SK-N-SH (cell line): Measurements from ENCODE around the gene RPL7A. TPM values are rescaled to one million over a fixed set of nuclear protein-coding genes. Genes with fewer than 3 reads are reported as not detected.

ENCODE experiments used
- CTCF ChIA-PET: fragments of 300-600, 350-600 bp; formaldehyde crosslinking; extraction: SDS; loops from one replicate; lab custom pipeline; 2021; lab: Yijun Ruan, JAX
- POLR2A ChIA-PET: fragments of 350-600 bp; sonication (Branson Sonifier 250); formaldehyde crosslinking; extraction: SDS; loops from one replicate; lab custom pipeline; 2020; ENCODE audit warnings: antibody characterized with exemption, inconsistent platforms; lab: Yijun Ruan, JAX
- DNase-seq: peaks from one replicate; pipeline ENCODE4 v3.0.0; 2012
- H2AFZ ChIP-seq: fragments of 200-600 bp; sonication (generic); 2 replicates; pipeline ENCODE4 v1.8.1; 2016; ENCODE audit warnings: antibody characterized with exemption, mild to moderate bottlenecking, low read depth
- H3F3A ChIP-seq: fragments of 200-600 bp; sonication (generic); replicated peaks from 2 replicates; pipeline ENCODE3; 2016; ENCODE audit warnings: antibody characterized with exemption, mild to moderate bottlenecking; ENCODE audit not compliant: insufficient read depth
- H3K27ac ChIP-seq, 2 experiments: fragments of 200-500 bp in 1 of 2; fragments of 200-600 bp in 1 of 2; sonication (Bioruptor generic) in 1 of 2; sonication (generic), shearing (Covaris generic) in 1 of 2; 2 replicates each; pipeline versions ENCODE4 v1.5.1 to v1.6.1; 2014 to 2016; ENCODE audit warnings: low read depth in 2 of 2, inconsistent platforms in 1 of 2, low read length in 1 of 2, mild to moderate bottlenecking in 1 of 2, mixed read lengths in 1 of 2
- H3K27me3 ChIP-seq: fragments of 200-600 bp; sonication (generic), shearing (Covaris generic); 2 replicates; pipeline ENCODE4 v1.6.1; 2016; ENCODE audit warnings: mixed run types; ENCODE audit not compliant: insufficient read depth
- H3K36me3 ChIP-seq, 2 experiments: fragments of 200-500 bp in 1 of 2; fragments of 200-600 bp in 1 of 2; sonication (Bioruptor generic) in 1 of 2; sonication (generic) in 1 of 2; replicated peaks in 1 of 2; 2 replicates each; pipeline versions ENCODE3 to v1.5.1; 2014 to 2016; ENCODE audit warnings: low read length in 1 of 2, mild to moderate bottlenecking in 1 of 2; ENCODE audit not compliant: insufficient read depth in 2 of 2, control insufficient read depth in 1 of 2
- H3K4me1 ChIP-seq, 2 experiments: fragments of 200-500 bp in 1 of 2; fragments of 200-600 bp in 1 of 2; sonication (Bioruptor generic) in 1 of 2; sonication (generic), shearing (Covaris generic) in 1 of 2; 2 replicates each; pipeline versions ENCODE4 v1.5.1 to v1.6.1; 2014 to 2016; ENCODE audit warnings: low read depth in 1 of 2, low read length in 1 of 2, mixed run types in 1 of 2; ENCODE audit not compliant: insufficient read depth in 2 of 2, control insufficient read depth in 1 of 2
- H3K4me2 ChIP-seq: fragments of 200-600 bp; sonication (generic), shearing (Covaris generic); 2 replicates; pipeline ENCODE4 v1.6.1; 2017; ENCODE audit warnings: mixed run types
- H3K4me3 ChIP-seq, 2 experiments: fragments of 200-500 bp in 1 of 2; fragments of 200-600 bp in 1 of 2; sonication (Bioruptor generic) in 1 of 2; sonication (generic), shearing (Covaris generic) in 1 of 2; 2 replicates each; pipeline versions ENCODE4 v1.5.1 to v1.8.1; 2014 to 2016; ENCODE audit warnings: low read depth in 2 of 2, inconsistent platforms in 1 of 2, low read length in 1 of 2, mild to moderate bottlenecking in 1 of 2, mixed read lengths in 1 of 2, moderate library complexity in 1 of 2
- H3K79me2 ChIP-seq: fragments of 200-600 bp; sonication (generic); 2 replicates; pipeline ENCODE4 v1.8.1; 2017; ENCODE audit warnings: mild to moderate bottlenecking; ENCODE audit not compliant: insufficient read depth
- H3K9ac ChIP-seq: fragments of 200-600 bp; sonication (generic); 2 replicates; pipeline ENCODE4 v1.6.1; 2017; ENCODE audit warnings: mixed run types
- H3K9me2 ChIP-seq: fragments of 200-600 bp; sonication (generic); 2 replicates; pipeline ENCODE4 v1.6.1; 2017; ENCODE audit warnings: mixed run types
- H3K9me3 ChIP-seq: fragments of 200-600 bp; sonication (generic); 2 replicates; pipeline ENCODE4 v1.6.1; 2017; ENCODE audit warnings: mixed run types, mild to moderate bottlenecking, moderate library complexity
- H4K20me1 ChIP-seq: fragments of 200-600 bp; sonication (generic); 2 replicates; pipeline ENCODE4 v1.6.1; 2017; ENCODE audit warnings: mild to moderate bottlenecking, mixed run types; ENCODE audit not compliant: insufficient read depth
- EP300 ChIP-seq, 2 experiments: IDR thresholded peaks; 2 replicates each; pipeline versions ENCODE4 v1.4.0 to v1.6.1; 2012; ENCODE audit warnings: borderline replicate concordance in 1 of 2, low read depth in 1 of 2, low read length in 1 of 2
- FOXJ3 ChIP-seq: sonication (generic); formaldehyde crosslinking; IDR thresholded peaks from 2 replicates; pipeline ENCODE4 v1.5.1; 2020; ENCODE audit warnings: mild to moderate bottlenecking, missing genetic modification reagents
- GATA2 ChIP-seq: sonication (generic); formaldehyde crosslinking; IDR thresholded peaks from 2 replicates; pipeline ENCODE4 v1.5.0; 2020; ENCODE audit warnings: mild to moderate bottlenecking, missing genetic modification reagents
- IRF3 ChIP-seq: fragments of 150-350 bp; IDR thresholded peaks from 2 replicates; pipeline ENCODE4 v1.6.1; 2016; ENCODE audit warnings: mild to moderate bottlenecking, low read depth, low read length
- MAX ChIP-seq: IDR thresholded peaks from 2 replicates; pipeline ENCODE4 v1.4.0; 2012; ENCODE audit warnings: low read depth
- NFIC ChIP-seq: IDR thresholded peaks from 2 replicates; pipeline ENCODE4 v1.4.0; 2012; ENCODE audit warnings: borderline replicate concordance
- PBX3 ChIP-seq: IDR thresholded peaks from 2 replicates; pipeline ENCODE4; 2012
- RAD21 ChIP-seq: IDR thresholded peaks from 2 replicates; pipeline ENCODE4 v1.6.1; 2012; ENCODE audit warnings: mild to moderate bottlenecking, low read length
- SIN3A ChIP-seq: IDR thresholded peaks from 2 replicates; pipeline ENCODE4 v1.6.1; 2012; ENCODE audit warnings: low read depth, mild to moderate bottlenecking, low read length, moderate library complexity, borderline replicate concordance
- SMC3 ChIP-seq: IDR thresholded peaks from 2 replicates; pipeline ENCODE4 v1.6.1; 2012; ENCODE audit warnings: low read depth, low read length, improper control_type of control experiment
- TEAD4 ChIP-seq: IDR thresholded peaks from 2 replicates; pipeline ENCODE4 v1.4.0; 2012; ENCODE audit warnings: mild to moderate bottlenecking, borderline replicate concordance; ENCODE audit not compliant: insufficient read depth
- WGBS: methylation state at CpG from one replicate; pipeline ENCODE4 v1.1.6; 2017; ENCODE audit warnings: low lambda C conversion rate; 5-methylcytosine and 5-hydroxymethylcytosine counted together
- polyA plus RNA-seq, 3 experiments: library from polyadenylated mRNA; depleted of rRNA; stranded (reverse); fragments of >200 nt; gene quantifications; 2 replicates each; pipeline ENCODE4 v1.2.3, GENCODE V29; 2012
- TF ChIP-seq, protein P1 (sequence below): IDR thresholded peaks from 2 replicates; pipeline ENCODE4 v1.6.1; 2012; ENCODE audit warnings: mild to moderate bottlenecking, low read depth, low read length, moderate library complexity
- TF ChIP-seq, protein P2 (sequence below): IDR thresholded peaks from 2 replicates; pipeline ENCODE4 v1.4.0; 2012; ENCODE audit warnings: low read depth, borderline replicate concordance

The RPL7A gene
- polyA plus RNA-seq, 1 of the 3 experiments (the other 2 are of a cell fraction), result 4,121 TPM

- no peak overlapping the region for H3K4me3 ChIP-seq
- H3F3A ChIP-seq, result no peaks in the 10 kb centered on the region
- no peak overlapping the region for H3K9ac ChIP-seq
- H4K20me1 ChIP-seq, result no peaks in the 10 kb centered on the region
- no peak overlapping the region for H3K4me2 ChIP-seq
- no peaks in the 10 kb centered on the region for H3K27me3 ChIP-seq
- no peak overlapping the region for H3K27ac ChIP-seq
- no peak for TF ChIP-seq EP300 (IDR thresholded peaks at IDR 0.05; ENCODE audit: borderline replicate concordance in 1 of 2, low read depth in 1 of 2, low read length in 1 of 2)
- no peak for TF ChIP-seq NFIC
- TF ChIP-seq MAX, result no peak
- TF ChIP-seq SIN3A, result no peak
- TF ChIP-seq FOXJ3 (CRISPR knock-in tag), result no peak
- TF ChIP-seq GATA2, result no peak
- TF ChIP-seq SMC3, result no peak
- no peak for TF ChIP-seq PBX3
- no peak for TF ChIP-seq RAD21
- TF ChIP-seq, all 33 proteins: peak for 0
- no peak overlapping the region for H2AFZ ChIP-seq
- ChIA-PET POLR2A (interaction anchor here (0.6 kb wide), 1 partner anchor 132 kb away, joined by 4 read pairs; no protein-coding TSS in a partner anchor), CTCF (interaction anchor here (0.8 to 3.3 kb wide), 2 partner anchors 8 to 133 kb away, joined by 3 to 15 read pairs; no protein-coding TSS in a partner anchor)
- H3K9me2 ChIP-seq, result no peaks in the 10 kb centered on the region
- H3K4me1 ChIP-seq, result no peaks in the 10 kb centered on the region
- H3K79me2 ChIP-seq, result no peaks in the 10 kb centered on the region
- DNase-seq, result no peak
- no peaks in the 10 kb centered on the region for H3K9me3 ChIP-seq
- no peaks in the 10 kb centered on the region for H3K36me3 ChIP-seq
- WGBS, result 81% methylated on average over 13 of the region's 13 CpGs
Observed at GRCh38 chr9:133321411-133321935, 26.5 kb upstream of the RPL7A start.

DNA sequence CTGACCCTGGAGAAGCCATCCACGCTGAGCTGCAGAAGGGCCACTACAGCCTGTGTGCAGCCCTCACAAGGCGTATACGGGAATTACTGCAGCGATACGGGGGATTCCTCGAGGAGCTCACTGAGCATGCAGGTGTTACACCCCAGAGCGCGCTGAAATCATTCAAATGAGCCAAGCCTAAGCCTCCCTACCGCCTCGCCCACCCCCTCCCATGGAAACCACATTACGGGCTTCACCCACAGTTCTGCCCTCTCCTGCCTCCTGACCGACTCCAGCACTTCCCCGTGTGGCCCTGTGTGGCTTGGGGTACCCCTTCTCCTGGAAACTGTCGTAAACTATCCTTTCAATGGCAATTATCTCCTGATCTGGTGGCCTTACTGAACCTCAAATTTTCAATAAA lies 25.3 kb upstream of the RPL7A start:
- Histone ChIP-seq H3K4me1 (no peaks in the 10 kb centered on the region), H3K36me3 (no peaks in the 10 kb centered on the region)
- TF ChIP-seq, protein P1, sequence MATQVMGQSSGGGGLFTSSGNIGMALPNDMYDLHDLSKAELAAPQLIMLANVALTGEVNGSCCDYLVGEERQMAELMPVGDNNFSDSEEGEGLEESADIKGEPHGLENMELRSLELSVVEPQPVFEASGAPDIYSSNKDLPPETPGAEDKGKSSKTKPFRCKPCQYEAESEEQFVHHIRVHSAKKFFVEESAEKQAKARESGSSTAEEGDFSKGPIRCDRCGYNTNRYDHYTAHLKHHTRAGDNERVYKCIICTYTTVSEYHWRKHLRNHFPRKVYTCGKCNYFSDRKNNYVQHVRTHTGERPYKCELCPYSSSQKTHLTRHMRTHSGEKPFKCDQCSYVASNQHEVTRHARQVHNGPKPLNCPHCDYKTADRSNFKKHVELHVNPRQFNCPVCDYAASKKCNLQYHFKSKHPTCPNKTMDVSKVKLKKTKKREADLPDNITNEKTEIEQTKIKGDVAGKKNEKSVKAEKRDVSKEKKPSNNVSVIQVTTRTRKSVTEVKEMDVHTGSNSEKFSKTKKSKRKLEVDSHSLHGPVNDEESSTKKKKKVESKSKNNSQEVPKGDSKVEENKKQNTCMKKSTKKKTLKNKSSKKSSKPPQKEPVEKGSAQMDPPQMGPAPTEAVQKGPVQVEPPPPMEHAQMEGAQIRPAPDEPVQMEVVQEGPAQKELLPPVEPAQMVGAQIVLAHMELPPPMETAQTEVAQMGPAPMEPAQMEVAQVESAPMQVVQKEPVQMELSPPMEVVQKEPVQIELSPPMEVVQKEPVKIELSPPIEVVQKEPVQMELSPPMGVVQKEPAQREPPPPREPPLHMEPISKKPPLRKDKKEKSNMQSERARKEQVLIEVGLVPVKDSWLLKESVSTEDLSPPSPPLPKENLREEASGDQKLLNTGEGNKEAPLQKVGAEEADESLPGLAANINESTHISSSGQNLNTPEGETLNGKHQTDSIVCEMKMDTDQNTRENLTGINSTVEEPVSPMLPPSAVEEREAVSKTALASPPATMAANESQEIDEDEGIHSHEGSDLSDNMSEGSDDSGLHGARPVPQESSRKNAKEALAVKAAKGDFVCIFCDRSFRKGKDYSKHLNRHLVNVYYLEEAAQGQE, result no peak
- no peak for TF ChIP-seq RAD21
- no peak for TF ChIP-seq IRF3
- TF ChIP-seq, protein P2, sequence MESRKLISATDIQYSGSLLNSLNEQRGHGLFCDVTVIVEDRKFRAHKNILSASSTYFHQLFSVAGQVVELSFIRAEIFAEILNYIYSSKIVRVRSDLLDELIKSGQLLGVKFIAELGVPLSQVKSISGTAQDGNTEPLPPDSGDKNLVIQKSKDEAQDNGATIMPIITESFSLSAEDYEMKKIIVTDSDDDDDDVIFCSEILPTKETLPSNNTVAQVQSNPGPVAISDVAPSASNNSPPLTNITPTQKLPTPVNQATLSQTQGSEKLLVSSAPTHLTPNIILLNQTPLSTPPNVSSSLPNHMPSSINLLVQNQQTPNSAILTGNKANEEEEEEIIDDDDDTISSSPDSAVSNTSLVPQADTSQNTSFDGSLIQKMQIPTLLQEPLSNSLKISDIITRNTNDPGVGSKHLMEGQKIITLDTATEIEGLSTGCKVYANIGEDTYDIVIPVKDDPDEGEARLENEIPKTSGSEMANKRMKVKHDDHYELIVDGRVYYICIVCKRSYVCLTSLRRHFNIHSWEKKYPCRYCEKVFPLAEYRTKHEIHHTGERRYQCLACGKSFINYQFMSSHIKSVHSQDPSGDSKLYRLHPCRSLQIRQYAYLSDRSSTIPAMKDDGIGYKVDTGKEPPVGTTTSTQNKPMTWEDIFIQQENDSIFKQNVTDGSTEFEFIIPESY, result no peak
- no peak for TF ChIP-seq TEAD4
- TF ChIP-seq, all 33 proteins: peak for 0
- Histone ChIP-seq H4K20me1 (no peaks in the 10 kb centered on the region), H3K9me3 (no peaks in the 10 kb centered on the region), H3K27me3 (no peaks in the 10 kb centered on the region), H3F3A (no peaks in the 10 kb centered on the region), H3K9me2 (no peaks in the 10 kb centered on the region), H3K4me2 (no peak overlapping the region), H3K27ac (no peak overlapping the region), H3K4me3 (no peak overlapping the region), H3K79me2 (no peaks in the 10 kb centered on the region), H2AFZ (no peak overlapping the region), H3K9ac (no peak overlapping the region)
- 42% methylated on average over 8 of the region's 14 CpGs for WGBS
- POLR2A ChIA-PET, result no interaction called here
- no peak for DNase-seq
- CTCF ChIA-PET, result no interaction called here
